Activated CD8-positive, alpha-beta T cell treated with anti-CD3 and anti-CD28 coated beads for 36 hours (primary cell): ENCODE measurements around the gene VPS13D. TPM values are rescaled to one million over a fixed set of nuclear protein-coding genes. Genes with fewer than 3 reads are reported as not detected.

Source experiments
- ATAC-seq: fragments of 200-7000 bp; cut with Tn5 transposase; one replicate; pipeline ENCODE4 v1.10.0; 2021; ENCODE audit warnings: mild to moderate bottlenecking, moderate library complexity
- CTCF ChIA-PET: fragments of 350-600 bp; sonication (Branson Sonifier 250); formaldehyde crosslinking; loops from one replicate; lab custom pipeline; 2021; ENCODE audit warnings: antibody characterized with exemption; lab: Charles Lee
- POLR2A ChIA-PET: fragments of 350-600 bp; sonication (Branson Sonifier 250); formaldehyde crosslinking; loops from one replicate; lab custom pipeline; 2021; ENCODE audit warnings: antibody characterized with exemption; lab: Charles Lee
- DNase-seq: peaks from one replicate; pipeline ENCODE4 v3.0.0-alpha.2; 2020
- H3K27ac Mint-ChIP-seq: one replicate; pipeline ENCODE4 v1.8.0; 2021; ENCODE audit warnings: mild to moderate bottlenecking, mixed read lengths
- H3K27me3 Mint-ChIP-seq: one replicate; pipeline ENCODE4 v1.8.0; 2021; ENCODE audit warnings: mixed read lengths
- H3K36me3 Mint-ChIP-seq: one replicate; pipeline ENCODE4 v1.8.0; 2021; ENCODE audit warnings: low read depth, mixed read lengths
- H3K4me1 Mint-ChIP-seq: one replicate; pipeline ENCODE4 v1.8.0; 2021; ENCODE audit warnings: low read depth, mixed read lengths
- H3K4me3 Mint-ChIP-seq: one replicate; pipeline ENCODE4 v1.8.0; 2021; ENCODE audit warnings: mild to moderate bottlenecking, moderate library complexity, mixed read lengths
- H3K9me3 Mint-ChIP-seq: one replicate; pipeline ENCODE4 v1.8.0; 2021; ENCODE audit warnings: mixed read lengths
- CTCF ChIP-seq: fragments of 200-600 bp; IDR thresholded peaks from one replicate; pipeline ENCODE4 v1.8.0; 2022; ENCODE audit warnings: antibody characterized with exemption, mild to moderate bottlenecking
- intact Hi-C: fragments of 100-400 bp; cut with micrococcal nuclease; formaldehyde crosslinking; loops from one replicate; pipeline ENCODE4 v1.10.0; 2022
- total RNA-seq, 2 experiments: library from RNA; stranded (reverse); gene quantifications; one replicate each; pipeline ENCODE4 v1.2.3, GENCODE V29; 2021

The VPS13D gene
- total RNA-seq, 2 experiments from 2014 or later: 28.1 to 30.7 TPM

- TF ChIP-seq CTCF: no peak
- ChIA-PET POLR2A (no interaction called here), CTCF (interaction anchor here (1.7 kb wide), 1 partner anchor 181 kb away, joined by 5 read pairs; no protein-coding TSS in a partner anchor)
- Mint-ChIP-seq H3K27ac (no peak overlapping the region), H3K4me3 (no peak overlapping the region), H3K36me3 (peaks cover 39% of the 10 kb centered on the region), H3K4me1 (peaks cover 9% of the 10 kb centered on the region), H3K27me3 (no peaks in the 10 kb centered on the region), H3K9me3 (no peaks in the 10 kb centered on the region)
- DNase-seq (no peak), ATAC-seq (no peak)
- intact Hi-C loops: no loop called here
Measured at GRCh38 chr1:12305377-12305776, 75.5 kb downstream of the VPS13D start.

- H3K9me3 Mint-ChIP-seq: no peaks in the 10 kb centered on the region
- H3K27ac Mint-ChIP-seq: peak overlapping the region; percentile 12
- intact Hi-C loops: loop anchor here (10.0 kb wide), 2 partner anchors 315 to 345 kb away; no protein-coding TSS in a partner anchor
- H3K4me1 Mint-ChIP-seq: no peaks in the 10 kb centered on the region
- POLR2A ChIA-PET: no interaction called here
- CTCF ChIA-PET: interaction anchor here (1.5 to 6.2 kb wide), 3 partner anchors 35 to 349 kb away, joined by 5 to 54 read pairs (median 5); no protein-coding TSS in a partner anchor
- DNase-seq (no peak), ATAC-seq (no peak)
- H3K4me3 Mint-ChIP-seq: no peak overlapping the region
- TF ChIP-seq CTCF: no peak
- no peaks in the 10 kb centered on the region for H3K27me3 Mint-ChIP-seq
- peaks cover 29% of the 10 kb centered on the region for H3K36me3 Mint-ChIP-seq
Measured at GRCh38 chr1:12309783-12310742, 80.2 kb downstream of the VPS13D start.

GRCh38 chr1:12314333-12314903, 84.6 kb downstream of the VPS13D start:
- no peaks in the 10 kb centered on the region for H3K27me3 Mint-ChIP-seq
- H3K9me3 Mint-ChIP-seq: no peaks in the 10 kb centered on the region
- intact Hi-C loops: loop anchor here (10.0 kb wide), 2 partner anchors 310 to 340 kb away; no protein-coding TSS in a partner anchor
- H3K36me3 Mint-ChIP-seq: peaks cover 23% of the 10 kb centered on the region
- peak; percentile 73 for TF ChIP-seq CTCF
- ChIA-PET POLR2A (interaction anchor here (0.6 to 1.1 kb wide), 2 partner anchors 9 to 21 kb away, joined by 3 read pairs; no protein-coding TSS in a partner anchor), CTCF (interaction anchor here (1.0 to 6.2 kb wide), 10 partner anchors 18 to 346 kb away, joined by 3 to 54 read pairs (median 4); partner anchors contain the start of gene DHRS3)
- H3K4me3 Mint-ChIP-seq: no peak overlapping the region
- DNase-seq: no peak
- peak; percentile 51 for ATAC-seq
- no peaks in the 10 kb centered on the region for H3K4me1 Mint-ChIP-seq
- H3K27ac Mint-ChIP-seq: no peak overlapping the region

GRCh38 chr1:12315146-12315545, 85.3 kb downstream of the VPS13D start:
- ATAC-seq: no peak
- DNase-seq: no peak
- intact Hi-C loops: loop anchor here (10.0 kb wide), 2 partner anchors 310 to 340 kb away; no protein-coding TSS in a partner anchor
- Mint-ChIP-seq H3K9me3 (no peaks in the 10 kb centered on the region), H3K27me3 (no peaks in the 10 kb centered on the region), H3K36me3 (peaks cover 21% of the 10 kb centered on the region), H3K27ac (peak overlapping the region; percentile 11), H3K4me3 (no peak overlapping the region), H3K4me1 (no peaks in the 10 kb centered on the region)
- CTCF ChIA-PET: interaction anchor here (1.0 to 6.2 kb wide), 9 partner anchors 40 to 346 kb away, joined by 3 to 54 read pairs (median 4); partner anchors contain the start of gene DHRS3
- TF ChIP-seq CTCF: no peak
- POLR2A ChIA-PET: interaction anchor here (1.1 kb wide), 1 partner anchor 8 kb away, joined by 3 read pairs; no protein-coding TSS in a partner anchor
